Ovary (tissue), 10 donors: ENCODE measurements around the gene ERO1B. TPM values are rescaled to one million over a fixed set of nuclear protein-coding genes. Genes with fewer than 3 reads are reported as not detected.
A peak's percentile ranks its signal among the peaks of the same experiment; 100 is the strongest.
"Not testable (repeated sequence)": the region's sequence is repeated elsewhere in the genome, so short reads cannot be mapped to it uniquely, and the experiment has no call there.

ENCODE experiments used
- DNase-seq, 5 donors: peaks; one replicate each; pipeline ENCODE4 v3.0.0-alpha.2; 2019 to 2020
- H3K27ac ChIP-seq, 2 donors: fragments of 200-600 bp; one replicate each; pipeline versions ENCODE4 v1.5.1 to v1.8.0; 2019 to 2022
- H3K27me3 ChIP-seq: fragments of 200-600 bp; one replicate; pipeline ENCODE4 v1.8.0; 2022
- H3K36me3 ChIP-seq: fragments of 200-600 bp; sonication (generic); one replicate; pipeline ENCODE4 v1.5.1; 2019
- H3K4me1 ChIP-seq: one replicate; pipeline ENCODE4 v1.8.1; 2013; ENCODE audit warnings: mild to moderate bottlenecking, moderate library complexity; ENCODE audit not compliant: insufficient read depth
- H3K4me3 ChIP-seq: fragments of 200-600 bp; sonication (generic); one replicate; pipeline ENCODE4 v1.5.1; 2017
- H3K9me3 ChIP-seq, 2 donors: fragments of 200-600 bp in 1 of 2; sonication (generic) in 1 of 2; one replicate each; pipeline versions ENCODE4 v1.5.1 to v1.8.1; 2013 to 2019; ENCODE audit warnings: mild to moderate bottlenecking in 1 of 2, moderate library complexity in 1 of 2
- EP300 ChIP-seq: sonication (generic); formaldehyde crosslinking; IDR thresholded peaks from one replicate; pipeline ENCODE4 v1.6.1; 2017; ENCODE audit warnings: antibody characterized with exemption
- POLR2A ChIP-seq: fragments of 450-650 bp; IDR thresholded peaks from one replicate; pipeline ENCODE4 v1.6.1; 2017; ENCODE audit warnings: antibody characterized with exemption, mild to moderate bottlenecking, moderate library complexity
- WGBS, 3 donors: extraction: QIAGEN DNeasy Blood & Tissue Kit in 1 of 3; methylation state at CpG; one replicate each; pipeline versions ENCODE4 v1.1.5 to v1.1.7; 2013 to 2017; 5-methylcytosine and 5-hydroxymethylcytosine counted together
- intact Hi-C, 4 donors: fragments of 100-400 bp; cut with DNase I; formaldehyde crosslinking; loops; one replicate each; pipeline versions ENCODE4 v1.11.0 to v1.15.1; 2022 to 2023
- long read RNA-seq, 3 donors: library from polyadenylated mRNA in 2 of 3; unstranded in 2 of 3; transcript quantifications; one replicate each; pipeline ENCODE4 v2.0.0 and lab custom pipeline, GENCODE V29; 2021 to 2026
- polyA plus RNA-seq, 2 donors: library from polyadenylated mRNA; stranded (reverse); fragments of 200-250 nt in 1 of 2; fragments of 350-450 nt in 1 of 2; fragmentation: Illumina TruSeq in 1 of 2; extraction: RNeasy Lipid Tissue Mini Kit (QIAGEN cat#74804) in 1 of 2; gene quantifications; one replicate each; pipeline ENCODE4 v1.2.3, GENCODE V29; 2013 to 2014
- total RNA-seq, 7 donors: library from RNA; depleted of rRNA in 2 of 7; stranded (reverse); fragments of >200 nt in 2 of 7; fragmentation: NEBNext Ultra II Directional in 3 of 7; extraction: Animal tissue kit (Norgen Biotek cat#: 25700) in 3 of 7; gene quantifications; one replicate each; pipeline versions ENCODE4 v1.1.0 to v1.2.4, GENCODE V29; 2016 to 2023
- TF ChIP-seq, protein P1 (sequence below), 3 donors: fragments of 450-650 bp in 2 of 3; fragments of 200-600 bp in 1 of 3; IDR thresholded peaks; one replicate each; pipeline versions ENCODE4 v1.5.1 to v1.8.0; 2016 to 2022; ENCODE audit warnings: antibody characterized with exemption in 3 of 3, mild to moderate bottlenecking in 1 of 3
- donor health status: DM: no; HTN: no; CAD: no; lungs with moderate emphysema.
- donor health status: DM: no; HTN: no; CAD: no.
- donor health status: Bipolar disorder and iron deficiency.
- donor health status: DM: yes; HTN: yes; CAD: no.
- donor health status: DM: no; HTN: no; CAD: no.
- donor health status: DM: yes; HTN: yes; CAD: no.

The ERO1B gene, protein sequence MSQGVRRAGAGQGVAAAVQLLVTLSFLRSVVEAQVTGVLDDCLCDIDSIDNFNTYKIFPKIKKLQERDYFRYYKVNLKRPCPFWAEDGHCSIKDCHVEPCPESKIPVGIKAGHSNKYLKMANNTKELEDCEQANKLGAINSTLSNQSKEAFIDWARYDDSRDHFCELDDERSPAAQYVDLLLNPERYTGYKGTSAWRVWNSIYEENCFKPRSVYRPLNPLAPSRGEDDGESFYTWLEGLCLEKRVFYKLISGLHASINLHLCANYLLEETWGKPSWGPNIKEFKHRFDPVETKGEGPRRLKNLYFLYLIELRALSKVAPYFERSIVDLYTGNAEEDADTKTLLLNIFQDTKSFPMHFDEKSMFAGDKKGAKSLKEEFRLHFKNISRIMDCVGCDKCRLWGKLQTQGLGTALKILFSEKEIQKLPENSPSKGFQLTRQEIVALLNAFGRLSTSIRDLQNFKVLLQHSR
- total RNA-seq: 10 to 100 TPM in 2 of 7 donors, 1 to 10 TPM in 5; 5.1 to 15.4 (median 5.8) TPM
- polyA plus RNA-seq: 10 to 100 TPM in 1 of 2 donors, 1 to 10 TPM in 1; 4.8 to 12.6 TPM
- long read RNA-seq, donor 1, partial matches to known transcripts: 0 of 3 reads
- long read RNA-seq, donor 1, other reads (novel, unspliced or antisense): 3 of 3 reads
- long read RNA-seq, donor 2: 0 reads
- long read RNA-seq, donor 3, partial matches to known transcripts: 0 of 5 reads
- long read RNA-seq, donor 3, other reads (novel, unspliced or antisense): 5 of 5 reads

DNA sequence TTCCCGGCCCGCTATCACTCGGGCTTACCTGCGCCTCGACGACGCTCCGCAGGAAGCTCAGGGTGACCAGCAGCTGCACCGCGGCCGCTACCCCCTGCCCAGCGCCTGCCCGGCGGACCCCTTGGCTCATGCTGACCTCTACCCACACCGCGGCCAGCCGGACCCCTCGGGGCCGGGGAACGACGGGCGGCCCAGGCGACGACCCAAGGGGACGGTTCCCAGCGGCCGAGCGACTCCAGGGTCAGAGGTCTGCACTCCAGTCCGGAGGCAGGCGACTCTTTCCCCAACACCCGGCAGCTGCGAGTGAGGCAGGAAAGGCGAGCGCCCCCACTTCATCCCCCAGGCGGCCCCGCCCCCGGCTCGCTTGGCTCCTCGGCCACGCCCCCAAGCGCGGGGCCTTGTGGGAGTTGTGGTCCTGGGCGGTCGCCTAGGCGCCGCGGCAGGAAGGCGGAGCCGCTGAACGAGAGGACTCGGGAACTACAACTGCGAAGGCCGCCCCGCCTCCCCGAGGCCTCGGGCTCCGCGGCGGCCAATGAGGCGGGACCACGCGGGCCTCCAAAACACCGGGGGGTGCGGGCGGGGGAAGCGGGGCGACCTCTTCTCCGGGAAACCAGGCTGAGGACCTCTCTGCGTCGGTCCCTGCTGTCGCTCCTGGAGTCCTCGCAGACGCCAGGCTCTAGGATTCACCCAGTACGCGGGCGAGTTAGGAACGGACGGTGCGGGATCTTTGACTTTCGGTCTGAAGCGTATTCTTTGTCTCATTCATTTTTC is at the start of gene ERO1B:
ERO1B (minus strand) TSS at position 305 of the 771 bp plus-strand sequence; CDS start at position 130, 175 bp downstream.
- Histone ChIP-seq H3K4me1 (peaks cover 1% of the 10 kb centered on the region), H3K9me3 (no peaks in the 10 kb centered on the region), H3K36me3 (no peaks in the 10 kb centered on the region), H3K27ac (peak within 1 kb of the TSS; percentile 33 to 43), H3K27me3 (no peaks in the 10 kb centered on the region), H3K4me3 (peak within 1 kb of the TSS; percentile 99)
- 0 to 1% (median 0%) methylated on average over 73 to 81 of the region's 81 CpGs for WGBS, 3 donors
- TF ChIP-seq EP300 (no peak), POLR2A (peak; percentile 91)
- TF ChIP-seq, protein P1, sequence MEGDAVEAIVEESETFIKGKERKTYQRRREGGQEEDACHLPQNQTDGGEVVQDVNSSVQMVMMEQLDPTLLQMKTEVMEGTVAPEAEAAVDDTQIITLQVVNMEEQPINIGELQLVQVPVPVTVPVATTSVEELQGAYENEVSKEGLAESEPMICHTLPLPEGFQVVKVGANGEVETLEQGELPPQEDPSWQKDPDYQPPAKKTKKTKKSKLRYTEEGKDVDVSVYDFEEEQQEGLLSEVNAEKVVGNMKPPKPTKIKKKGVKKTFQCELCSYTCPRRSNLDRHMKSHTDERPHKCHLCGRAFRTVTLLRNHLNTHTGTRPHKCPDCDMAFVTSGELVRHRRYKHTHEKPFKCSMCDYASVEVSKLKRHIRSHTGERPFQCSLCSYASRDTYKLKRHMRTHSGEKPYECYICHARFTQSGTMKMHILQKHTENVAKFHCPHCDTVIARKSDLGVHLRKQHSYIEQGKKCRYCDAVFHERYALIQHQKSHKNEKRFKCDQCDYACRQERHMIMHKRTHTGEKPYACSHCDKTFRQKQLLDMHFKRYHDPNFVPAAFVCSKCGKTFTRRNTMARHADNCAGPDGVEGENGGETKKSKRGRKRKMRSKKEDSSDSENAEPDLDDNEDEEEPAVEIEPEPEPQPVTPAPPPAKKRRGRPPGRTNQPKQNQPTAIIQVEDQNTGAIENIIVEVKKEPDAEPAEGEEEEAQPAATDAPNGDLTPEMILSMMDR (IDR thresholded peaks at IDR 0.05): peak in 2 of 3 donors; percentile 19 to 25
- intact Hi-C loops: loop anchor here in 1 of 4 donors (10.0 kb wide), 1 partner anchor 243 kb away; the partner anchor contains the start of gene LGALS8
- peak; percentile 96 to 98 (median 98) for DNase-seq

DNA sequence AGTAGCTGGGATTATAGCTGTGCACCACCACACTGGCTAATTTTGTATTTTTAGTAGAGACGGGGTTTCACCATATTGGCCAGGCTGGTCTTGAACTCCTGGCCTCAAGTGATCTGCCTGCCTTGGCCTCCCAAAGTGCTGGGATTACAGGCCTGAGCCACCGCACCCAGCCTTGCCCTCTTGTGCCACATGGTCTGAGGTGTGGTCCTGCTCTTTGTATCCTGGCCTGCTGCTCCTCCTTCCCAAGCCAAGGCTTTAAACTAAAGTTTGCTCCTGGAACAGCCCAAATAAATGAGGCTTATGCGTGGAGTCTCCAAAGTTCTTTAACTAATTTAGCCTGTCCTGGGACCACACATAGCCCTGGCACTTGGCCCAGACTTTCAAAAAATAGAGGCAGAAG is 49.7 kb upstream of the ERO1B start:
- intact Hi-C loops, H3K4me1 ChIP-seq, H3K27me3 ChIP-seq, H3K9me3 ChIP-seq, H3K27ac ChIP-seq, DNase-seq, H3K36me3 ChIP-seq, H3K4me3 ChIP-seq: not testable (repeated sequence)
- WGBS, 3 donors: 77 to 79% (median 78%) methylated on average over 3 of the region's 3 CpGs

DNA sequence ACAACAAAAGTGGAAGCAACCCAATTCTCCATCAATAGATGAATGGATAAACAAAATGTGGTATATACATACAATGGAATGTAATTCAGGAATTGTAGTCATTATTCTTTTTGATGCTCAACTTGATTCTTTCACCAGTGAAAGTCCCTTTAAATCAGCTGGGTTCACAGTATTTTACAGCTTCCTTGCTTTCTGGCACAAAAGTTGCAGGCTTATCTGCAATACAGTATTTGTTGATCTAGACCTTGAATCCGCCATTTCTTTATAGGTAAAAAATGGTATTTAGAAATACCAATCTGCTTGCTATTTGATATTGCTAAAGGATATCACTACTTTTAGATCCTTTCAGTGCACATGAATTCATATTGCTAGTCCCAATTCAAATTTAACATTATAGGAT is 44.7 kb upstream of the ERO1B start:
- Histone ChIP-seq H3K27ac (no peak overlapping the region), H3K4me3 (no peak overlapping the region), H3K36me3 (no peaks in the 10 kb centered on the region), H3K4me1 (no peaks in the 10 kb centered on the region), H3K9me3 (no peaks in the 10 kb centered on the region), H3K27me3 (no peaks in the 10 kb centered on the region)
- TF ChIP-seq, protein P1 (IDR thresholded peaks at IDR 0.05): no peak
- no peak for TF ChIP-seq EP300
- TF ChIP-seq POLR2A: no peak
- intact Hi-C loops: no loop called here
- no peak for DNase-seq
- 0 to 53% (median 49%) methylated on average over 1 of the region's 1 CpG for WGBS, 3 donors

DNA sequence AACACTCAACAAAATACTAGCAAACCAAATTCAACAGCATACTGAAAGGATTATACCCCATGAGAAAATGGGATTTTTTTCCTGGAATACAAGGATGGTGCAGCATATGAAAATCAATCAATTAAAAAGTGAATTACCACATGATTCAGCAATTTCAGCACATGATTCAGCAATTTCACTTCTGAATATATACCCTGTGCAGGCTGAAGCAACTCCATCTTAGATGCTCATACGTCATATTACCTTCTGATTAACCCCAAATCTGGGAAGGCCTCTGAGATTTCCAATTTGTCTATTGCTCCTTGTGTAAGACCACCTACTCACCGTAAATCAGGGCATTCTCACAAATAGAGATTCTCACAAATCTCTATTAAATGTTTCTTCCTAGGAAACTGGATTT is 43.8 kb upstream of the ERO1B start:
- WGBS, 3 donors: 85 to 92% (median 87%) methylated on average over 2 of the region's 2 CpGs
- Histone ChIP-seq H3K36me3 (no peaks in the 10 kb centered on the region), H3K4me1 (no peaks in the 10 kb centered on the region), H3K27ac (no peak overlapping the region), H3K27me3 (no peaks in the 10 kb centered on the region), H3K9me3 (no peaks in the 10 kb centered on the region), H3K4me3 (no peak overlapping the region)
- DNase-seq: no peak
- intact Hi-C loops: no loop called here
- TF ChIP-seq POLR2A (no peak), EP300 (no peak)
- TF ChIP-seq, protein P1 (IDR thresholded peaks at IDR 0.05): no peak
